OCI-LY7 (cell line): ENCODE results near the gene NHLRC4.

Source experiments
- CTCF ChIP-seq: fragments of 200-600 bp; sonication (generic); conservative IDR thresholded peaks from 2 replicates; pipeline ENCODE4 v1.5.1; 2014; ENCODE audit warnings: mild to moderate bottlenecking, antibody characterized with exemption, low read length, moderate library complexity, mixed read lengths
- EZH2phosphoT487 ChIP-seq: fragments of 200-600 bp; sonication (generic); IDR thresholded peaks from 2 replicates; pipeline ENCODE4 v1.6.1; 2018; ENCODE audit warnings: low read depth, borderline replicate concordance, mild to moderate bottlenecking, mixed run types, antibody characterized with exemption, low read length, moderate library complexity, mixed read lengths

GRCh38 chr16:539901-540530 is 26.8 kb upstream of the NHLRC4 start:
- no peak for TF ChIP-seq CTCF
- no peak for TF ChIP-seq EZH2phosphoT487
